Sigmoid colon (tissue), 7 donors: ENCODE data around the gene TPST2. TPM values are rescaled to one million over a fixed set of nuclear protein-coding genes. Genes with fewer than 3 reads are reported as not detected.
"Not testable (repeated sequence)": the region's sequence is repeated elsewhere in the genome, so short reads cannot be mapped to it uniquely, and the experiment has no call there.

ENCODE experiments used
- DNase-seq: peaks from one replicate; pipeline ENCODE4 v3.0.0-alpha.2; 2019
- H3K27ac ChIP-seq, 4 donors: fragments of 200-600 bp; sonication (generic); one replicate each; pipeline ENCODE4 v1.5.1; 2016 to 2019; ENCODE audit warnings: mild to moderate bottlenecking in 1 of 4
- H3K27me3 ChIP-seq, 3 donors: fragments of 200-600 bp; sonication (generic); one replicate each; pipeline ENCODE4 v1.5.1; 2019; ENCODE audit warnings: mild to moderate bottlenecking in 1 of 3
- H3K36me3 ChIP-seq, 4 donors: fragments of 200-600 bp; sonication (generic); one replicate each; pipeline ENCODE4 v1.5.1; 2016 to 2019
- H3K4me1 ChIP-seq, 4 donors: fragments of 200-600 bp; sonication (generic); one replicate each; pipeline ENCODE4 v1.5.1; 2017 to 2019
- H3K4me3 ChIP-seq, 4 donors: fragments of 200-600 bp; sonication (generic); one replicate each; pipeline ENCODE4 v1.5.1; 2017 to 2019; ENCODE audit warnings: mild to moderate bottlenecking in 2 of 4, moderate library complexity in 1 of 4
- H3K9me3 ChIP-seq, 4 donors: fragments of 200-600 bp in 3 of 4; sonication (generic) in 3 of 4; one replicate each; pipeline versions ENCODE4 v1.5.1 to v1.6.1; 2013 to 2019
- EP300 ChIP-seq, 4 donors: sonication (generic); formaldehyde crosslinking; IDR thresholded peaks; one replicate each; pipeline ENCODE4 v1.6.1; 2017; ENCODE audit warnings: antibody characterized with exemption in 4 of 4
- POLR2A ChIP-seq, 2 donors: fragments of 450-650 bp; IDR thresholded peaks; one replicate each; pipeline ENCODE4 v1.6.1; 2016; ENCODE audit warnings: antibody characterized with exemption in 2 of 2, mild to moderate bottlenecking in 2 of 2, moderate library complexity in 2 of 2
- POLR2AphosphoS5 ChIP-seq, 4 donors: sonication (generic); formaldehyde crosslinking; IDR thresholded peaks; one replicate each; pipeline ENCODE4 v1.6.1; 2017; ENCODE audit warnings: antibody characterized with exemption in 4 of 4
- WGBS, 2 donors: extraction: QIAGEN DNeasy Blood & Tissue Kit; methylation state at CpG; one replicate each; pipeline ENCODE4 v1.1.7; 2013; 5-methylcytosine and 5-hydroxymethylcytosine counted together
- intact Hi-C: fragments of 100-400 bp; cut with DNase I; formaldehyde crosslinking; loops from one replicate; pipeline ENCODE4 v1.15.1; 2023
- polyA plus RNA-seq, 3 donors: library from polyadenylated mRNA; stranded (reverse); fragments of 200-250 nt; gene quantifications; one replicate each; pipeline ENCODE4 v1.2.3, GENCODE V29; 2013
- total RNA-seq, 4 donors: library from RNA; depleted of rRNA; stranded (reverse); fragments of >200 nt; gene quantifications; one replicate each; pipeline ENCODE4 v1.1.0, GENCODE V29; 2016
- TF ChIP-seq, protein P1 (sequence below), 4 experiments: fragments of 450-650 bp in 3 of 4; fragments of 200-600 bp in 1 of 4; IDR thresholded peaks; one replicate each; pipeline ENCODE4 v1.5.1; 2016 to 2019; ENCODE audit warnings: antibody characterized with exemption in 4 of 4, mild to moderate bottlenecking in 3 of 4, moderate library complexity in 2 of 4
- donor health status: healthy with polysubstance abuse.
- donor health status: Bipolar disorder and iron deficiency.
- donor health status: healthy.

Gene TPST2
- total and polyA plus RNA-seq, 7 donors = 5.1 to 24.3 (median 15.9) TPM

DNA sequence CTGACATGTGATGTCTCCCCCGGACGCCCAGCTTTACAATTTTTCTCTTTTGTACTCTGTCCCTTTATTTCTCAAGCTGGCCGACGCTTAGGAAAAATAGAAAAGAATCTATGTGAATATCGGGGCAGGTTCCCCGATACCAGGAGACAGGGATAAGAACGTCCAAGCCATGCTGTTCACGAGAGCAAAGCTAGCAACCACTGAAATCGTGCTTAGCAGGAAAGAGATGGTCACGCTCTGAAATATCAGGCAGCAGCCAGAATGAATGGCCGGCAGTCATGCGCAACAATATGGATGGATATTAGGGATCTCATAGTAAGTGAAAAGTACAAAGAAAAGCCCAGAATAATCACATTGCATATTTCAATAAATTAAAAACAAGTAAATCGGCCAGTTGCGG, 24.4 kb upstream of the TPST2 start:
- Histone ChIP-seq H3K9me3 (no peaks in the 10 kb centered on the region), H3K4me1 (no peaks in the 10 kb centered on the region), H3K36me3 (no peaks in the 10 kb centered on the region), H3K27ac (no peak overlapping the region), H3K27me3 (peaks cover 3 to 27% (median 21%) of the 10 kb centered on the region in 3 donors), H3K4me3 (no peak overlapping the region)
- 68% methylated on average over 14 of the region's 14 CpGs for WGBS, 2 donors
- DNase-seq = no peak
- TF ChIP-seq POLR2AphosphoS5 (IDR thresholded peaks at IDR 0.05) (no peak), POLR2A (IDR thresholded peaks at IDR 0.05) (no peak), EP300 (IDR thresholded peaks at IDR 0.05) (no peak)
- TF ChIP-seq, protein P1, sequence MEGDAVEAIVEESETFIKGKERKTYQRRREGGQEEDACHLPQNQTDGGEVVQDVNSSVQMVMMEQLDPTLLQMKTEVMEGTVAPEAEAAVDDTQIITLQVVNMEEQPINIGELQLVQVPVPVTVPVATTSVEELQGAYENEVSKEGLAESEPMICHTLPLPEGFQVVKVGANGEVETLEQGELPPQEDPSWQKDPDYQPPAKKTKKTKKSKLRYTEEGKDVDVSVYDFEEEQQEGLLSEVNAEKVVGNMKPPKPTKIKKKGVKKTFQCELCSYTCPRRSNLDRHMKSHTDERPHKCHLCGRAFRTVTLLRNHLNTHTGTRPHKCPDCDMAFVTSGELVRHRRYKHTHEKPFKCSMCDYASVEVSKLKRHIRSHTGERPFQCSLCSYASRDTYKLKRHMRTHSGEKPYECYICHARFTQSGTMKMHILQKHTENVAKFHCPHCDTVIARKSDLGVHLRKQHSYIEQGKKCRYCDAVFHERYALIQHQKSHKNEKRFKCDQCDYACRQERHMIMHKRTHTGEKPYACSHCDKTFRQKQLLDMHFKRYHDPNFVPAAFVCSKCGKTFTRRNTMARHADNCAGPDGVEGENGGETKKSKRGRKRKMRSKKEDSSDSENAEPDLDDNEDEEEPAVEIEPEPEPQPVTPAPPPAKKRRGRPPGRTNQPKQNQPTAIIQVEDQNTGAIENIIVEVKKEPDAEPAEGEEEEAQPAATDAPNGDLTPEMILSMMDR (IDR thresholded peaks at IDR 0.05) = no peak
- intact Hi-C loops = no loop called here

DNA sequence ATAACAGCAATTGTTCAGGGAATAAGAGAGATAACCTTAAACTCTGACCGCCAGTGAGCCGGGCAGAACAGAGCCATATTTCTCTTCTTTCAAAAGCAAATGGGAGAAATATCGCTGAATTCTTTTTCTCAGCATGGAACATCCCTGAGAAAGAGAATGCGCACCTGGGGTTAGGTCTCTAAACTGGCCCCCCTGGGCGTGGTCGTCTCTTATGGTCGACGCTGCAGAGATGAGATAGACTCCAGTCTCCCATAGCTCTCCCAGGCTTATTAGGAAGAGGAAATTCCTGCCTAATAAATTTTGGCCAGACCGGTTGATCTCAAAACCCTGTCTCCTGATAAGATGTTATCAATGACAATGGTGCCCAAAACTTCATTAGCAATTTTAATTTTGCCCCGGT, 23.8 kb upstream of the TPST2 start:
- H3K4me1 ChIP-seq, H3K9me3 ChIP-seq, DNase-seq, H3K27ac ChIP-seq, H3K36me3 ChIP-seq, intact Hi-C loops, H3K4me3 ChIP-seq: not testable (repeated sequence)
- H3K27me3 ChIP-seq = peaks cover 3 to 24% (median 21%) of the 10 kb centered on the region in 3 donors
- 38 to 50% methylated on average over 10 of the region's 10 CpGs for WGBS, 2 donors

DNA sequence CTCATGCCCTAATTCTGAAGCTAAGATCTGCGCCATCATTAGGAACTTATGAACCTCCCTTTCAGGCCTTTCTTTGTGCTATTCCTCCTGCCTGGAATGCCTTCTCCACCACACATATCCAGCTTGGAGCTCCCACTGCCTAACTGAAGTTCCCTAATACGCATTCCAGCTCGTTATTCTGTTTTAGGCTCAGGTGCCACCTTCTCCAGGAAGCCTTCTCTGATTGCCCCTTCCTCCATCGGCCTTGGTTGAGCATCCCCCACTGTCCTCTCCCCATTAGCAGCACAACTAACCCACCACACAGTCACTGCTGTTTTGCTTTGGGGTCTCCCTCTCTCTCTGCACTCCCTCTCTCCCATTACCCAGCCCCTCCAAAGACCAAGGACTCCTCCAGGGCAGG, 22.7 kb upstream of the TPST2 start:
- Histone ChIP-seq H3K4me3 (no peak overlapping the region), H3K27me3 (peaks cover 3 to 24% (median 21%) of the 10 kb centered on the region in 3 donors), H3K36me3 (no peaks in the 10 kb centered on the region), H3K27ac (no peak overlapping the region), H3K9me3 (no peaks in the 10 kb centered on the region), H3K4me1 (no peaks in the 10 kb centered on the region)
- TF ChIP-seq, protein P1 (IDR thresholded peaks at IDR 0.05) = no peak
- TF ChIP-seq POLR2A (IDR thresholded peaks at IDR 0.05) = no peak
- no peak for TF ChIP-seq POLR2AphosphoS5 (IDR thresholded peaks at IDR 0.05)
- TF ChIP-seq EP300 (IDR thresholded peaks at IDR 0.05) = no peak
- 86 to 90% methylated on average over 4 of the region's 4 CpGs for WGBS, 2 donors
- intact Hi-C loops = no loop called here
- no peak for DNase-seq

DNA sequence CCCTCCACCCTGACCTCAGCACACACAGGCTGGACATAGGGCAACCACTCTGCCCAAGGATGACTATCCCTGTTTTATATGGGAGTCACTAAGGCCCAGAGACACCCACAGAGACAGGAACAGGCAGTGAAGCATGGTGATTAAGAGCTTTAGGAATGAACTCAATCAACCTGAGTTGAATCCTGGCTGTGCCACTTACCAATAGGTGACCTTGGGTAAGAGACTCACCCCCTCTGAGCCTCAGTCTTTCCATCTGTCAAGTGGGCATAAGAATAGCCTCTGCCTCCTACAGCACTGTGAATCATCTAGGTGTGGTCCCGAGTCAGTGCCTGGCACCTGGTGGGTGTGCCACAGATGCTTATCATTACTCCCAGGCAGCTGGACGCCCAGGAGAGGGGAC, 21.1 kb upstream of the TPST2 start:
- Histone ChIP-seq H3K4me1 (no peaks in the 10 kb centered on the region), H3K27me3 (peaks cover 3 to 24% (median 21%) of the 10 kb centered on the region in 3 donors), H3K27ac (no peak overlapping the region), H3K4me3 (no peak overlapping the region), H3K9me3 (no peaks in the 10 kb centered on the region), H3K36me3 (no peaks in the 10 kb centered on the region)
- intact Hi-C loops = no loop called here
- DNase-seq = no peak
- TF ChIP-seq POLR2AphosphoS5 (IDR thresholded peaks at IDR 0.05) (no peak), POLR2A (IDR thresholded peaks at IDR 0.05) (no peak), EP300 (IDR thresholded peaks at IDR 0.05) (no peak)
- TF ChIP-seq, protein P1 (IDR thresholded peaks at IDR 0.05) = no peak
- 25 to 73% methylated on average over 2 of the region's 2 CpGs for WGBS, 2 donors

DNA sequence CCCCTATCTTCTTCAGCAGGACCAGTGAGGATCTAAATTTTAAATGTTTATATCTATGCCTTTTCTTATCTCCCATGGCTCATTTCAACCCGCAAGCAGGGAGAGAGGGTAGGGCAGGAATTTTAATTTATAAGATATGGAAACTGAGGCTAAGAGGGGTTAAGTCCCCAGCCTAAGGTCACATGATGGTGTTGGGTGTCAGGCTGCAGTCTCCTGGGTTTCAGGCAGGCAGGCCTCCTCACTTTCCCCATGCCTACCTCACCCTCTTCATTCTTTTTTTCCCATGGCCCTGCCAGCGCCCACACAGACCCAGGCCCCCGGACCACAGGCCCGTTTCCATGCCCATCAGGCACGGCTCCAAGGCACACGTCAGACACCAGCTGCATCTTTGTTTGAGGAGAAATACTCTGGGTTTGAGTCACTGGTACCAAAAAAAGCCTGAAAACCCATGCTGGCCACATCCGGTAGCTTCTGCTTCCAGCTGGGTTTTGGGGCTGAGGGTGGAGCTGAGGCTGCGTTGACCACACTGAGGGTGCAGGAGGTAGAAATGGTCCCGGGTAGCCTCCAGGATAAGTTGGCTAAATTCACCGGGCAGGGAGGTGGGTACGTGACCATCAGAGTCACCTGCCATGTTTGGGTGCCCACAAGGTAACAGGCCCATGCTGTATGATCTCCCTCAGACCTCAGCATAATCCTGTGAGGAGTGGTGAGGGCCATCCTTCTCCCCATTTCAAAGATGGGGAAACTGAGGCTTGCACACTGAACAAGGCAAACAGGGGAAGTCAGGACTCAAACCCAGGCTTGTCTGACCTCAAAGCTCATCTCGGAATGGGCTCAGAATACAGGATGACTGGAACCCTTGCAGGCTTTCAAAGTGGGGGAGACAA, 20.4 kb upstream of the TPST2 start:
- intact Hi-C loops = no loop called here
- no peaks in the 10 kb centered on the region for H3K4me1 ChIP-seq
- H3K27me3 ChIP-seq = peaks cover 3 to 24% (median 21%) of the 10 kb centered on the region in 3 donors
- no peaks in the 10 kb centered on the region for H3K9me3 ChIP-seq
- DNase-seq = no peak
- no peak overlapping the region for H3K4me3 ChIP-seq
- no peaks in the 10 kb centered on the region for H3K36me3 ChIP-seq
- WGBS, 2 donors = 69 to 75% methylated on average over 12 of the region's 12 CpGs
- TF ChIP-seq EP300 (IDR thresholded peaks at IDR 0.05) (no peak), POLR2A (IDR thresholded peaks at IDR 0.05) (no peak), POLR2AphosphoS5 (IDR thresholded peaks at IDR 0.05) (no peak)
- TF ChIP-seq, protein P1 (IDR thresholded peaks at IDR 0.05) = no peak
- H3K27ac ChIP-seq = no peak overlapping the region
